HG02610 (cell line): ENCODE measurements around the gene GNPTAB.
"Not testable (repeated sequence)": the region's sequence is repeated elsewhere in the genome, so short reads cannot be mapped to it uniquely, and the experiment has no call there.

ENCODE experiments used
- ATAC-seq: cut with Tn5 transposase; IDR thresholded peaks from one replicate; pipeline ENCODE4 v1.9.1; 2021; ENCODE audit warnings: mild to moderate bottlenecking, moderate library complexity; ENCODE audit not compliant: unreplicated experiment

GNPTAB gene

DNA sequence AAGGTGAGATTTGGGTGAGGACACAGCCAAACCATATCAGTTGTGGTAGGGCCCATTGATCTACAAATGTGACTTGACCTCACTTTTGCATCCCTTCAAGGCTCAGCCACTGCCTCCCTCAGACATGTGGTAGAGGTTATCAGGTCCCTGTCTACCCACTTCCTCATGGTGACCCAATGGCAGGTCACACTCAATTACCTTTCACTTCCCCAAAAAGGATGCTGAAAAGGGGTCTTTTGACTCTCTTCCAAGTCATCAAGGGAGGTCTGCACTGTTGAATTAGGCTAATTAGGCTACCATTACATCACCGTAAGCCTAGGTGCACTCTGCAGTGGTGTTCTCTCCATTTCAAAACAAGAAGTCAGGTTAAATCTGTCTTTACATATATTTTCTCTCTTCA lies 24.0 kb upstream of the GNPTAB start:
- peak; percentile 53 for ATAC-seq

DNA sequence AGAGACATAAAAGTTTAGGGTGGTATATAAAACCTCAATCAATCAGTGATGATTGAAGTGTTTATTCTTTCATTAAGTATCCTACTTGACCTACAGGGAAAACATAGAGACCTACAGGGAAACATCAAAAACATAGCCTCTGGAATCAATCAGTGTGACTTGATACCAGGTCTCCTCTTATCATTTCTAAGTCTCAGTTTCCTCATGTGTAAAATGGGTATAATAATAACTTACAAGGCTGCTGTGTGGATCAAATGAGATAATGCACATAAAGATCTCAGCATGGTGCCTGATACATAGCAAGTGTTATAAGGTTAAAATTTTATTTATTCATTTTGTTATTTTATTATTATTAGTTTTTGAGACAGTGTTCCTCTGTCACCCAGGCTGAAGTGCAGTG lies 22.2 kb upstream of the GNPTAB start:
- ATAC-seq, result no peak

DNA sequence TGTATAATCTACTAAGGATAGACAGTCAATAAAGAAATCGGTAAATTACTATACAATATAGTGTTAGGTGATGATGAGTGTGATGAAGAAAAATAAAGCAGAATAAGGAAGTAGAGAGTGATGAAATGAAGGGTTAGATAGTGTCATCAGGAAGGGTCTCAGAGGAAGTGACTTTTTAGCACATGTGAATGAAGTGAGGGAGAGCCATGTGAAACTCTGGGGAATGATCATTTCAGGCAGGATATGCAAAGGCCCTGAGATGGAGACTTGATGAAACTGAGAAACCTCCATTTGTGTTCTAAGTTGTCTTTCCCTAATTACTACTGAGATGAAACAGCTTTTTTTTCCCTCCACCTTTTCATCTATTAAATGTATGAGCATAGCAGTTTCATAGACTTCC lies 19.4 kb upstream of the GNPTAB start:
- peak; percentile 46 for ATAC-seq

GRCh38 chr12:101847325-101847724 lies 16.6 kb upstream of the GNPTAB start:
- ATAC-seq, result no peak

GRCh38 chr12:101845137-101845711 lies 14.5 kb upstream of the GNPTAB start:
- no peak for ATAC-seq

- ATAC-seq, result no peak
These were observed 10.3 kb upstream of the GNPTAB start for GRCh38 chr12:101841069-101841468.

DNA sequence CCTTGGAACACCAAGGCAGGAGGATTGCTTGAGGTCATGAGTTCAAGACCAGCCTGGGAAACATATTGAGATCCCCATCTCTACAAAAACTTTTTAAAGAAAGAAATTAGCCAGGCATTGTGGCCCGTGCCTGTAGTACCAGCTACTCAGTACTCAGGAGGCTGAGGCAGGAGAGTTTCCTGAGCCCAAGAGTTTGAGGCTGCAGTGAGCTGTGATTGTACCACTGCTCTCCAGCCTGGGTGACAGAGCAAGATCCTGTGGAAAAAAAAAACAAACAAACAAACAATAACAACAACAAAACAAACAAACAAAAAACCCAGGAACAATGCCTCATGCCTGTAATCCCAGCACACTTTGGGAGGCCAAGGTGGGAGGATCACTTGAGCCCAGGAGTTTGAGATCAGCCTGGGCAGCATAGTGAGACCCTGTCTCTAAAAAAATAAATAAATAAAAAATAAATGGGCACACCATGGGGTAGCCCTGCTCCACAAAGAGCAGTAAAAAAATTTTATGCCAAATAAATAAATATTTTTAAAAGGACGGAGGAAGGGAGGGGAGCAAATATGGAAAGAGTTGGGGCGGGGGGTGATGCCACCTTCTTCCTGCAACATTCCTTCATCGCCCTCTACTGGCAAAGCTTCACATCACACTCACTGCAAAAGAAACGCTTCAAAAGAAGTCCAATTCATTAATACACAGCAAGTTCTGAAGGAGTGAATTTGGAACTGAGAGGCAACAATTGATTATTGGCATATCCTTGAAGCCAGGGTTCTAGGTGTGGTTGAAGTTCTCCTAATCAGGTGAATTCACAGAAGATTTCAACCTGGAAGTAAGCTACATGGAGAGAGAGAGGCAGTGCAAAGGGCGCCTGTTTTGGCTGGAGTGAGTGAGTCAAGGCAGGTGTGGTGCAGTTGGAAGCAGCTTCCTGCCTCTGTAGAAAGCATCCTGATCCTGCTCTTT lies 8.8 kb upstream of the GNPTAB start:
- no peak for ATAC-seq

- ATAC-seq, result no peak
These were observed 8.0 kb upstream of the GNPTAB start for GRCh38 chr12:101838628-101839323.

DNA sequence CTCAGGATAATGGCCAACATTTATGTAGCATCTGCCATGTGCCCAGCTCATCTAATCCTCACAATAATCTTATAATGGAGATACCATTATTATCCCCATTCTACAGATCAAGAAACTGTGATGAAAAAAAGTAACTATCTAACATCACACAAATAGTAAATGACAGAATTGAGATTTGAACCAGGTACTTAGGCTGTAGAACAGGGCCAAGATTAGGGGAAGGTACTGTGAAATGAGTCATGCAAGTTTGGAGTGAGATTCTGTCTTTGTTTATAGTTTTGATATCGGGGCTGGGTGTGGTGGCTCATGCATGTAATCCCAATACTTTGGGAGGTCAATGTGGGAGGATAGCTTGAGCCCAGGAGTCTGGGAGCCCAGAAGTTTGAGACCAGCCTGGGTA lies 1.3 kb upstream of the GNPTAB start:
- no peak for ATAC-seq

DNA sequence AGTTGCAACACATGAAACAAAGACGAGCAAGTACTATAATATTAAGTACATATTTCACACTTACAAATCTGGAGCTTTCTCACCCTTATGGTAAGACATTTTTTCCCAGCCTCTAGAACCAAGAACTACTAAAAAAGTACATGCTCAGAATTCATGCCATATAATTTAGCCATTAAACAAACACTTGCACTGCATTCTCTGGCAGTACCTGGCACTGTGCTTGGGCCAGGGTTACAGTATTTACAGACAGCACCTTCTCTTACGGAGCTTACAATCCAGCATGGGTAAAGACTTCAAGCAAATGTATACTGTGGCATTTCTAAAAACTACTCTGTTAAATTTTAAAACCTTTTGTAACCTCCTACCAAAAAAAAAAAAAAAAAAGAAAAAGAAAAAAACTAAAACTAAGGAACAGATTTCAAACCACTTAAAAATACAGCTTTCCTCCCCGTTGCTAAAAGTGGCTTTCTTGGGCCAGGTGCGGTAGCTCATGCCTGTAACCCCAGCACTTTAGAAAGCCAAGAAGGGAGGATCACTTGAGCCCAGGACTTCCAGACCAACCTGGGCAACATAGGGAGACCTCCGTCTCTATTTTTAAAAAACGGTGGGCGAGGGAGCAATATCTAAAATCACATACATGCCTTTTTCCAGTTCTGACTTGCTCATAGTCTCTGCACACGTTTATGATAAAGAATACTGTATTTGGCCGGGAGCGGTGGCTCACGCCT lies 956 bp downstream of the GNPTAB start:
- ATAC-seq, result no peak

- no peak for ATAC-seq
These were observed 2.1 kb downstream of the GNPTAB start for GRCh38 chr12:101828463-101829196.

DNA sequence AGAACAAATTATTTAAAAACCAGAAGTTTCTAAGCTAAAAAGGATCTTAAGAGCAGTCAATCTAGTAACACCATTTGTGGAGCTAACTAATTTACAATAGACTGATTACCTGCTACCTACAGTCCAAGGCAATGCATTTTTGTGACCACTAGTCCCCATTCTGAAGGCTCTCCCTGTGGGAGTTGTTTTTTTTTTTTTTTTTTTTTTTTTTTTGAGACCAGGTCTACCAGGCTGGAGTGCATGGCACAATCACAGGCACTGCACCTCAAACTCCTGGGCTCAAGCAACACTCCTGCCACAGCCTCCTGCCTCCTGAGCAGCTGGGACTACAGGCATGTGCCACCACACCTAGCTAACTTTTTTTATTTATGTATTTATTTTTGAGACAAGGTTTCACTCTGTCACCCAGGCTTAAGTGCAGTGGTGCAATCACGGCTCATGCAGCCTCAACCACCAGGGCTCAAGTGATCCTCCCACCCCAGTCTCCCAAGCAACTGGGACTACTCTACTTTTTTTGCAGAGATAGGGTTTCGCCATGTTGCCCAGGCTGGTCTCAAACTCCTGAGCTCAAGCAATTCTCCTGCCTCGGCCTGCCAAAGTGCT lies 3.9 kb downstream of the GNPTAB start:
- no peak for ATAC-seq

- no peak for ATAC-seq
These were observed 5.9 kb downstream of the GNPTAB start for GRCh38 chr12:101824831-101825230.

GRCh38 chr12:101823891-101824290 lies 6.9 kb downstream of the GNPTAB start:
- ATAC-seq, result peak; percentile 65

- no peak for ATAC-seq
These were observed 7.7 kb downstream of the GNPTAB start for GRCh38 chr12:101823039-101823438.

DNA sequence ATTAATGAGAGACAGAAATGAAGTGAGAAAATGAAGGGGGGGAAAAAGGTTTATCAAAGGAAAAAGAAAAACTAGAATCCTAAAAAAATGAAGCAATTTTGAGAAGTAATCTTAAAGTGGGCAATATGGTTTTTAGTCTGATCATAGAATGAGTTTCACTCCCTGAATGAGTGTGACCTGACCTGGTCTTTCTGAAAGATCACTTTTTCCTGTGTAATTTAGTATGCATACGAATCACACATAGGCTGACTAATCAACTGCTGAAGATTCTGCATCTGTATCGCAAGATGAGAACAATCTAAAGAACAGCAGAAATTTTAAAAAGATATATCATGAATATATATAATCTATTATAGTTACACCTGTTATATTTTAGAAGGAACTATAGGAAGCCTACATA lies 11.3 kb downstream of the GNPTAB start:
- peak; percentile 74 for ATAC-seq

DNA sequence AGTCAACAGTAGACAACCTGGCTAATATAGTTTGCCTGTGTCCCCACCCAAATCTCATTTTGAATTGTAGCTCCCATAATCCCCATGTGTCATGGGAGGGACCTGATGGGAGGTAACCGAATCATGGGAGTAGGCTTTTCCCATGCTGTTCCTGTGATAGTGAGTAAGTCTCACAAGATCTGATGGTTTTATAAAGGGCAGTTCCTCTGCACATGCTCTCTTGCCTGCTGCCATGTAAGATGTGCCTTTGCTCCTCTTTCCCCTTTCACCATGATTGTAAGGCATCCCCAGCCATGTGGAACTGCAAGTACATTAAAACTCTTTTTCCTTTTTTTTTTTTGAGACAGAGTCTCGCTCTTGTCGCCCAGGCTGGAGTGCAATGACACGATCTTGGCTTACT lies 12.1 kb downstream of the GNPTAB start:
- ATAC-seq, result not testable (repeated sequence)

DNA sequence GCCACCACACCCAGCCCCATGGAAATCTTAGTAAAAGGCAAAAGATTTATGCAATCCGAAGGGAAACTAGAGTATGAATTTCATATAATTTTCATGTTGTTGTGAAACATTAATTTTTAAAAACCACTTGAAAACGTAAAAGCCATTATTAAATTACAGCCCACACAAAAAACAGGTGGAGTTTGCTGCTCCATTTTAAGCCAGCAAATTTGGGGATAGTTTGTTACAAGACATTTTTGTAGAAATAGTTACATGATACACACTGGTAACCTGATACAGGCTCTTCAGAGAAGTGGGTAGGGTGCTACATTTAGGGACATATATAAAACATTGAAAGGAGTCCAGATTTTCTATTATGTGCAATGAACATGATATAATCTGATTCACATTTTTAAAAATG lies 17.6 kb downstream of the GNPTAB start:
- no peak for ATAC-seq

DNA sequence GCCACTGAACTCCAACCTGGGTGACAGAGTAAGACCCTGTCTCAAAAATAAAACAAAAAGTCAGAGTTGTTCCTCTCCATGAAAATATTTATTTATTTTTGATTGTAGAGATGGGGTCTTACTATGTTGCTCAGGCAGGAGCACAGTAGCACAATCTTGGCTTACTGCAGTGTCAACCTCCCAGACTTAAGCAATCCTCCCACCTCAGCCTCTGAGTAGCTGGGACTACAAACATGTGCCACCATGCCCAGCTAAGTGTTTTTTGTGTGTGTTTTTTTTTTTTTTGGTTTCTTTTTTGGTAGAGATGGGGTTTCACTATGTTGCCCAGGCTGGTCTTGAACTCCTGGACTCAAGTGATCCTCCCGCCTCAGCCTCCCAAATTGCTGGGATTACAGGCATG lies 18.0 kb downstream of the GNPTAB start:
- not testable (repeated sequence) for ATAC-seq

GRCh38 chr12:101811342-101811741 lies 19.4 kb downstream of the GNPTAB start:
- ATAC-seq, result not testable (repeated sequence)
